ENCODE data around the gene ERN2. TPM values are rescaled to one million over a fixed set of nuclear protein-coding genes. Genes with fewer than 3 reads are reported as not detected.
"Not testable (repeated sequence)": the region's sequence is repeated elsewhere in the genome, so short reads cannot be mapped to it uniquely, and the experiment has no call there.

Gene ERN2
- total and polyA plus RNA-seq, 2 of the 13 experiments (the other 11 are each of a cell fraction or from before 2014, with no cell fraction given): 2.2 to 3.5 TPM

DNA sequence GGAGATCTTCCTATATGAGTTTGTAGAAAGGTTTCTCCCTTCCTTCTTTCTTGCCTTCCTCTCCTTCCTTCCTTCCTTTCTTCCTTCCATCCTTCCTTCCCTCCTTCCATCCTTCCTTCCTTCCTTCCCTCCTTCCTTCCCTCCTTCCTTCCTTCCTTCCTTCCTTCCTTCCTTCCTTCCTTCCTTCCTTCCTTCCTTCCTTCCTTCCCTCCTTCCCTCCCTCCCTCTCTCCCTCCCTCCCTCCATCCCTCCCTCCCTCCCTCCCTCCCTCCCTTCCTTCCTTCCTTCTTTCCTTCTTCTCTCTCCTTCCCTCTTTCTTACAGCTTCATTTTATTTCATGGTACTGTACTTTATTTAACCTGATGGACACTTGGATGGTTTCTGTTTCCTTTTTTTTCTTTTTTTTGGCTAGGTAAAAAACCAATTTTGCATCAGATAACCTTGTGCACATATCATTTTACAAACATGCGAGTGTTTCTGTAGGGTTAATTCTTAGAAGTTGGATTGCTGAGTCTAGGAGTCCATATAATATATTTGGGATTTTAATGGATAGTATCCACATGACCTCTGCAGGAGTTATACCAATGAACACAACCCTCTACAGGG is 24.5 kb upstream of the ERN2 start:
- intact Hi-C loops (cut with micrococcal nuclease; ENCODE audit: unreplicated experiment) (loop anchor here (5.0 kb wide), 1 partner anchor 65 kb away; no protein-coding TSS in a partner anchor), in situ Hi-C loops (cut with HindIII; ENCODE audit: extremely low pct_ligation_motif_present, low pct_unique_long_range_greater_than_20kb) (loop anchor here (5.0 kb wide), 1 partner anchor 300 kb away; no protein-coding TSS in a partner anchor)
- H3K9me3 ChIP-seq (ENCODE audit: low read length); BruUV-seq (replicated peaks); H3K79me2 ChIP-seq (ENCODE audit: insufficient read depth, low read length); ATAC-seq; H3K4me3 ChIP-seq (replicated peaks in 1 of 3; ENCODE audit: insufficient read depth in 1 of 3, low read depth in 2 of 3, low read length in 3 of 3); H4K20me1 ChIP-seq (ENCODE audit: insufficient read depth, low read length); H3K27me3 ChIP-seq (ENCODE audit: control insufficient read depth in 1 of 2, insufficient read depth in 2 of 2, low read length in 2 of 2); H3K27ac ChIP-seq (ENCODE audit: extremely low read length, insufficient read depth, low read length); POLR2A ChIA-PET; FAIRE-seq; DNase-seq (ENCODE audit: low spot score); H3K9ac ChIP-seq (ENCODE audit: insufficient read depth, low read depth, low read length); H2AFZ ChIP-seq (ENCODE audit: low read length); H3K4me2 ChIP-seq (ENCODE audit: low read depth, low read length); H3K36me3 ChIP-seq (replicated peaks in 1 of 2; ENCODE audit: control insufficient read depth in 1 of 2, insufficient read depth in 2 of 2, low read length in 2 of 2): not testable (repeated sequence)
- H3K4me1 ChIP-seq (ENCODE audit: insufficient read depth, low read length): peaks cover 28% of the 10 kb centered on the region
- CTCF ChIA-PET (ENCODE audit: low intra/inter-chr PET ratio, low total read pairs): interaction anchor here (0.8 kb wide), 1 partner anchor 273 kb away, joined by 3 read pairs; no protein-coding TSS in a partner anchor
- WGBS (ENCODE audit: low lambda C conversion rate): 25% methylated on average over 1 of the region's 1 CpG
- TF ChIP-seq PCBP1 (IDR thresholded peaks at IDR 0.05; ENCODE audit: borderline replicate concordance, low read depth, low read length) (0 out of 2 replicates have a peak, but pooled peaks have one; percentile 69), HNRNPK (IDR thresholded peaks at IDR 0.05; ENCODE audit: low read depth, low read length, poor library complexity, severe bottlenecking) (peak; percentile 97)

DNA sequence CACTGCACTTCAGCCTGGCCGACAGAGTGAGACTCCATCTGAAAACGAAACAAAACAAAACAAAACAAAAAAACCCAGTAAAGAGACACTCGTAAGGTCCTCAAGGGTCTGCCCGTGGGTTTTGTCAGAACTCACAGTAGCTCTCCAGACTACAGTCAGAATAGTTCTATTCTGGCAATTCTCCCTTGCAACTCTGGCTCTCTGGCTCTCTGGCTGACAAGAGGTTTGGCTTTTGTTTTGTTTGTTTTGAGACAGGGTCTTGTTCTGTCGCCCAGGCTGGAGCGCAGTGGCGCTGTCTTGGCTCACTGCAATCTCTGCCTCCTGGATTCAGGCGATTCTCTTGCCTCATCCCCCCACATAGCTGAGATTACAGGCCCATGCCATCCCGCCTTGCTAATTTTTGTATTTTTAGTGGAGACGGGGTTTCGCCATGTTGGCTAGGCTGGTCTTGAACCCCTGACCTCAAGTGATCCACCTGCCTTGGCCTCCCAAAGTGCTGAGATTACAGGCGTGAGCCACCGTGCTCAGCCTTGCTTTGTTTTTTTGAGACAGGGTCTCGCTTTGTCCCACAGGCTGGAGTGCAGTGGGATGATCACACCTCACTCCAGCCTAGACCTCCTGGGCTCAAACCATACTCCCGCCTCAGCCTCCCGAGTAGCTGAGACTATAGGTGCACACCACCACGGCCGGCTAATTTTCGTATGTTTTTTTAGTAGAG is 21.3 kb upstream of the ERN2 start:
- no peaks in the 10 kb centered on the region; a peak in 1 of 5 replicates for H3K27me3 ChIP-seq (ENCODE audit: control insufficient read depth in 1 of 2, insufficient read depth in 2 of 2, low read length in 2 of 2)
- peak overlapping the region; percentile 78 for H3K4me2 ChIP-seq (ENCODE audit: low read depth, low read length)
- no peaks in the 10 kb centered on the region for H3K79me2 ChIP-seq (ENCODE audit: insufficient read depth, low read length)
- H3K9ac ChIP-seq (ENCODE audit: insufficient read depth, low read depth, low read length): no peak overlapping the region
- ChIA-PET POLR2A (no interaction called here), CTCF (ENCODE audit: low intra/inter-chr PET ratio, low total read pairs) (interaction anchor here (1.1 to 2.3 kb wide), 3 partner anchors 276 to 304 kb away, joined by 4 to 15 read pairs (median 12); no protein-coding TSS in a partner anchor)
- no peak overlapping the region for H2AFZ ChIP-seq (ENCODE audit: low read length)
- H3K36me3 ChIP-seq (replicated peaks in 1 of 2; ENCODE audit: control insufficient read depth in 1 of 2, insufficient read depth in 2 of 2, low read length in 2 of 2): no peaks in the 10 kb centered on the region
- no peaks in the 10 kb centered on the region for H4K20me1 ChIP-seq (ENCODE audit: insufficient read depth, low read length)
- ATAC-seq (peak; percentile 8; the same call in 2 of the 3 replicates), DNase-seq (ENCODE audit: low spot score) (no peak), FAIRE-seq (no peak)
- intact Hi-C loops (cut with micrococcal nuclease; ENCODE audit: unreplicated experiment) (loop anchor here (2.0 kb wide), 1 partner anchor 276 kb away; no protein-coding TSS in a partner anchor), in situ Hi-C loops (cut with HindIII; ENCODE audit: extremely low pct_ligation_motif_present, low pct_unique_long_range_greater_than_20kb) (no loop called here)
- peak overlapping the region in 1 of 3 experiments; percentile 52; a peak in 1 of 6 replicates for H3K4me3 ChIP-seq (replicated peaks in 1 of 3; ENCODE audit: insufficient read depth in 1 of 3, low read depth in 2 of 3, low read length in 3 of 3)
- peaks cover 30% of the 10 kb centered on the region for H3K4me1 ChIP-seq (ENCODE audit: insufficient read depth, low read length)
- 62% methylated on average over 19 of the region's 19 CpGs for WGBS (ENCODE audit: low lambda C conversion rate)
- H3K9me3 ChIP-seq (ENCODE audit: low read length): no peaks in the 10 kb centered on the region
- no peak overlapping the region for H3K27ac ChIP-seq (ENCODE audit: extremely low read length, insufficient read depth, low read length)
- BruUV-seq (replicated peaks): no TSS peak
- 0 out of 2 replicates have a peak, but pooled peaks have one; percentile 53 for TF ChIP-seq ZSCAN30 (CRISPR knock-in tag; IDR thresholded peaks at IDR 0.05)
- TF ChIP-seq, protein P1, sequence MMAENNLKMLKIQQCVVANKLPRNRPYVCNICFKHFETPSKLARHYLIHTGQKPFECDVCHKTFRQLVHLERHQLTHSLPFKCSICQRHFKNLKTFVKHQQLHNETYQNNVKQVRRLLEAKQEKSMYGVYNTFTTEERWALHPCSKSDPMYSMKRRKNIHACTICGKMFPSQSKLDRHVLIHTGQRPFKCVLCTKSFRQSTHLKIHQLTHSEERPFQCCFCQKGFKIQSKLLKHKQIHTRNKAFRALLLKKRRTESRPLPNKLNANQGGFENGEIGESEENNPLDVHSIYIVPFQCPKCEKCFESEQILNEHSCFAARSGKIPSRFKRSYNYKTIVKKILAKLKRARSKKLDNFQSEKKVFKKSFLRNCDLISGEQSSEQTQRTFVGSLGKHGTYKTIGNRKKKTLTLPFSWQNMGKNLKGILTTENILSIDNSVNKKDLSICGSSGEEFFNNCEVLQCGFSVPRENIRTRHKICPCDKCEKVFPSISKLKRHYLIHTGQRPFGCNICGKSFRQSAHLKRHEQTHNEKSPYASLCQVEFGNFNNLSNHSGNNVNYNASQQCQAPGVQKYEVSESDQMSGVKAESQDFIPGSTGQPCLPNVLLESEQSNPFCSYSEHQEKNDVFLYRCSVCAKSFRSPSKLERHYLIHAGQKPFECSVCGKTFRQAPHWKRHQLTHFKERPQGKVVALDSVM (CRISPR knock-in tag; IDR thresholded peaks at IDR 0.05): peak; percentile 6; the same call in 1 of the 2 replicates
- 0 out of 2 replicates have a peak, but pooled peaks have one; percentile 36 for TF ChIP-seq RXRA (CRISPR knock-in tag; IDR thresholded peaks at IDR 0.05)
- no peak for TF ChIP-seq NKX3-1 (CRISPR knock-in tag; IDR thresholded peaks at IDR 0.05)
- no peak for TF ChIP-seq MBNL3 (CRISPR knock-in tag; conservative IDR thresholded peaks at IDR 0.05)
- 0 out of 2 replicates have a peak, but pooled peaks have one; percentile 30 for TF ChIP-seq ZNF709 (CRISPR knock-in tag; IDR thresholded peaks at IDR 0.05)
- TF ChIP-seq HES4 (CRISPR knock-in tag; IDR thresholded peaks at IDR 0.05; ENCODE audit: borderline replicate concordance): 0 out of 2 replicates have a peak, but pooled peaks have one; percentile 29
- 0 out of 2 replicates have a peak, but pooled peaks have one; percentile 14 for TF ChIP-seq ZNF772 (CRISPR knock-in tag; IDR thresholded peaks at IDR 0.05)
- 0 out of 2 replicates have a peak, but pooled peaks have one; percentile 15 for TF ChIP-seq EED (CRISPR knock-in tag; IDR thresholded peaks at IDR 0.05)
- TF ChIP-seq, protein P2, sequence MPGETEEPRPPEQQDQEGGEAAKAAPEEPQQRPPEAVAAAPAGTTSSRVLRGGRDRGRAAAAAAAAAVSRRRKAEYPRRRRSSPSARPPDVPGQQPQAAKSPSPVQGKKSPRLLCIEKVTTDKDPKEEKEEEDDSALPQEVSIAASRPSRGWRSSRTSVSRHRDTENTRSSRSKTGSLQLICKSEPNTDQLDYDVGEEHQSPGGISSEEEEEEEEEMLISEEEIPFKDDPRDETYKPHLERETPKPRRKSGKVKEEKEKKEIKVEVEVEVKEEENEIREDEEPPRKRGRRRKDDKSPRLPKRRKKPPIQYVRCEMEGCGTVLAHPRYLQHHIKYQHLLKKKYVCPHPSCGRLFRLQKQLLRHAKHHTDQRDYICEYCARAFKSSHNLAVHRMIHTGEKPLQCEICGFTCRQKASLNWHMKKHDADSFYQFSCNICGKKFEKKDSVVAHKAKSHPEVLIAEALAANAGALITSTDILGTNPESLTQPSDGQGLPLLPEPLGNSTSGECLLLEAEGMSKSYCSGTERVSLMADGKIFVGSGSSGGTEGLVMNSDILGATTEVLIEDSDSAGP (CRISPR knock-in tag; IDR thresholded peaks at IDR 0.05; ENCODE audit: borderline replicate concordance): peak; percentile 26; the same call in 1 of the 2 replicates

Measured in HepG2 (cell line).